ENCODE results near the gene TIGD6. TPM values are rescaled to one million over a fixed set of nuclear protein-coding genes. Genes with fewer than 3 reads are reported as not detected.

The TIGD6 gene
- total and polyA plus RNA-seq, 2 experiments from 2014 or later, result 1.4 to 2.1 TPM

- no peaks in the 10 kb centered on the region for H3K27me3 ChIP-seq (ENCODE audit: insufficient read depth)
- H3K27ac ChIP-seq (ENCODE audit: low read depth), result no peak overlapping the region
- no peak overlapping the region for H3K4me2 ChIP-seq
- ATAC-seq (no peak), DNase-seq (ENCODE audit: low spot score) (no peak)
- no peaks in the 10 kb centered on the region; the same call in 1 of the 2 replicates for H3K4me1 ChIP-seq (ENCODE audit: insufficient read depth)
- TF ChIP-seq JUNB (IDR thresholded peaks at IDR 0.05; ENCODE audit: unreplicated experiment) (no peak), ETS1 (IDR thresholded peaks at IDR 0.05) (no peak), CTCF (conservative IDR thresholded peaks at IDR 0.05; ENCODE audit: low read depth in 2 of 2) (no peak), STAT1 (IDR thresholded peaks at IDR 0.05; ENCODE audit: unreplicated experiment) (no peak), CREB1 (CRISPR knock-in tag; IDR thresholded peaks at IDR 0.05; ENCODE audit: low read depth) (no peak), NANOG (IDR thresholded peaks at IDR 0.05; ENCODE audit: borderline replicate concordance) (no peak), ZNF331 (CRISPR knock-in tag; IDR thresholded peaks at IDR 0.05; ENCODE audit: low read depth) (no peak), EZH2phosphoT487 (IDR thresholded peaks at IDR 0.05; ENCODE audit: unreplicated experiment) (no peak), ZNF114 (CRISPR knock-in tag; IDR thresholded peaks at IDR 0.05) (no peak), ZNF462 (CRISPR knock-in tag; IDR thresholded peaks at IDR 0.05) (no peak), POLR2AphosphoS5 (IDR thresholded peaks at IDR 0.05; ENCODE audit: low read depth) (no peak), EZH2 (IDR thresholded peaks at IDR 0.05; ENCODE audit: low read depth, unreplicated experiment) (no peak), REST (IDR thresholded peaks at IDR 0.05; ENCODE audit: unreplicated experiment) (no peak)
- no peak overlapping the region for H3K27ac Mint-ChIP-seq
- peaks cover 9% of the 10 kb centered on the region for H3K4me1 Mint-ChIP-seq
- H3K9me3 Mint-ChIP-seq, result peaks cover 10% of the 10 kb centered on the region; the same call in 1 of the 3 replicates
- no peak overlapping the region for H3K4me3 ChIP-seq
- peaks cover 64% of the 10 kb centered on the region for H3K36me3 ChIP-seq (ENCODE audit: insufficient read depth)
- H3F3A ChIP-seq (replicated peaks; ENCODE audit: low read depth), result 0 out of 2 replicates have a peak, but pooled peaks cover 2% of the 10 kb centered on the region
- no peak overlapping the region for H2AFZ ChIP-seq
- no peaks in the 10 kb centered on the region for H3K27me3 Mint-ChIP-seq (ENCODE audit: insufficient read depth, low read depth, poor library complexity)
- peaks cover 7% of the 10 kb centered on the region; the same call in 1 of the 2 replicates for H4K20me1 ChIP-seq (replicated peaks; ENCODE audit: insufficient read depth)
- H3K4me3 Mint-ChIP-seq, result no peak overlapping the region
- H3K36me3 Mint-ChIP-seq (ENCODE audit: low read depth), result peaks cover 85% of the 10 kb centered on the region
- no peaks in the 10 kb centered on the region for H3K9me2 ChIP-seq (ENCODE audit: insufficient read depth)
- 0 out of 2 replicates have a peak, but pooled peaks cover 7% of the 10 kb centered on the region for H3K79me2 ChIP-seq (replicated peaks; ENCODE audit: insufficient read depth)
Observed at GRCh38 chr5:150016537-150016936, 16.1 kb upstream of the TIGD6 start.

Measured in GM23338 (cell line).